Choroid plexus epithelial cell (primary cell): Measurements from ENCODE around the gene PGM2.

Source experiments
- DNase-seq: peaks from one replicate; pipeline ENCODE4 v3.0.0-alpha.2; 2010; ENCODE audit warnings: low read depth
- H3K4me3 ChIP-seq: 2 replicates; pipeline ENCODE4 v1.5.1; 2011; ENCODE audit warnings: low read depth, mild to moderate bottlenecking, control low read depth, low read length, moderate library complexity
- TF ChIP-seq, protein P1 (sequence below): conservative IDR thresholded peaks from 2 replicates; pipeline ENCODE4 v1.5.1; 2011; ENCODE audit warnings: low read depth, mild to moderate bottlenecking, control low read depth, inconsistent platforms, low read length, moderate library complexity

The PGM2 gene

DNA sequence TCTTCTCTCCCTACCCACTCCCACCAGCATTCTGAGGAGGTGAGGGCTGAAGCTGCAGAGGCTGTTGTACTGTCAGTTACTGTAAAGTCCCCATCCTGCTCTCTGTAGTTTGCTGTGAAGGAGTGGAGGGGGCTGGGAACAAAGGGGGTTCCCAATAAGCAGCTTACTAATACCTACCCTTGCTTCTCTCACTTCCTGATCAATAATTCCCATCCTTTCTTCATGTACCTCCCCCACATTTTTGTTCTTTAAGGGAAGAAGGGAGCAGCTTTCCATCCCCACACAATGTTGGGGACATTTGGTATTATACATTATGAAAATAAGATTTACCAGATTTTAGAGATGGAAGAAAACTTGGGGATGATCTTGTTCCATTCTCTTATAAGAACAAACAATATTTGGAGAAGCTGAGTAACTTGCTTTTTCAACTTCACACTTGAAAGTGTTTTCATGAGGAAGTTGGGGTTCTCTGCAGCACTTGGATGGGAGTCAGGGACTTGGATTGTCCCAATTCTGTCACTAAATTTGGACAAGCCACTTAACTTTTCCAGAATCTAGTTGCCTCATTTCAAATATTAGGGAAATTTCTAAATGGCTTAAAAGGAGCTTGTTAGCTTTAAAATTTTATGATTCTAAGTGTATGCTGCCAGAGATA is 69.8 kb downstream of the PGM2 start:
- DNase-seq: no peak
- H3K4me3 ChIP-seq: no peak overlapping the region
- TF ChIP-seq, protein P1, sequence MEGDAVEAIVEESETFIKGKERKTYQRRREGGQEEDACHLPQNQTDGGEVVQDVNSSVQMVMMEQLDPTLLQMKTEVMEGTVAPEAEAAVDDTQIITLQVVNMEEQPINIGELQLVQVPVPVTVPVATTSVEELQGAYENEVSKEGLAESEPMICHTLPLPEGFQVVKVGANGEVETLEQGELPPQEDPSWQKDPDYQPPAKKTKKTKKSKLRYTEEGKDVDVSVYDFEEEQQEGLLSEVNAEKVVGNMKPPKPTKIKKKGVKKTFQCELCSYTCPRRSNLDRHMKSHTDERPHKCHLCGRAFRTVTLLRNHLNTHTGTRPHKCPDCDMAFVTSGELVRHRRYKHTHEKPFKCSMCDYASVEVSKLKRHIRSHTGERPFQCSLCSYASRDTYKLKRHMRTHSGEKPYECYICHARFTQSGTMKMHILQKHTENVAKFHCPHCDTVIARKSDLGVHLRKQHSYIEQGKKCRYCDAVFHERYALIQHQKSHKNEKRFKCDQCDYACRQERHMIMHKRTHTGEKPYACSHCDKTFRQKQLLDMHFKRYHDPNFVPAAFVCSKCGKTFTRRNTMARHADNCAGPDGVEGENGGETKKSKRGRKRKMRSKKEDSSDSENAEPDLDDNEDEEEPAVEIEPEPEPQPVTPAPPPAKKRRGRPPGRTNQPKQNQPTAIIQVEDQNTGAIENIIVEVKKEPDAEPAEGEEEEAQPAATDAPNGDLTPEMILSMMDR: no peak

DNA sequence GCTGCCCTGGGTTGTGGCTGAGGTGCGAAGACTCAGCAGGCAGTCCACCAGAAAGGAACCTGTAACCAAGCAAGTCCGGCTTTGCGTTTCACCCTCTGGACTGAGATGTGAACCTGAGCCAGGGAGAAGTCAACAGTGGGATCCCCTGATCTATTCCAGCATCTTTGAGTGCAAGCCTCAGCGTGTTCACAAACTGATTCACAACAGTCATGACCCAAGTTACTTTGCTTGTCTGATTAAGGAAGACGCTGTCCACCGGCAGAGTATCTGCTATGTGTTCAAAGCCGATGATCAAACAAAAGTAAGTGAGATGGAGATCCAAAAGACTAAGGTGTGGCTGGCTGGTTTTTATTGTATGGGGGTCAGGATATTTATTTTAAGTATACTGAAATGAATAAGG is 75.7 kb downstream of the PGM2 start:
- TF ChIP-seq, protein P1: no peak
- DNase-seq: no peak
- no peak overlapping the region for H3K4me3 ChIP-seq

DNA sequence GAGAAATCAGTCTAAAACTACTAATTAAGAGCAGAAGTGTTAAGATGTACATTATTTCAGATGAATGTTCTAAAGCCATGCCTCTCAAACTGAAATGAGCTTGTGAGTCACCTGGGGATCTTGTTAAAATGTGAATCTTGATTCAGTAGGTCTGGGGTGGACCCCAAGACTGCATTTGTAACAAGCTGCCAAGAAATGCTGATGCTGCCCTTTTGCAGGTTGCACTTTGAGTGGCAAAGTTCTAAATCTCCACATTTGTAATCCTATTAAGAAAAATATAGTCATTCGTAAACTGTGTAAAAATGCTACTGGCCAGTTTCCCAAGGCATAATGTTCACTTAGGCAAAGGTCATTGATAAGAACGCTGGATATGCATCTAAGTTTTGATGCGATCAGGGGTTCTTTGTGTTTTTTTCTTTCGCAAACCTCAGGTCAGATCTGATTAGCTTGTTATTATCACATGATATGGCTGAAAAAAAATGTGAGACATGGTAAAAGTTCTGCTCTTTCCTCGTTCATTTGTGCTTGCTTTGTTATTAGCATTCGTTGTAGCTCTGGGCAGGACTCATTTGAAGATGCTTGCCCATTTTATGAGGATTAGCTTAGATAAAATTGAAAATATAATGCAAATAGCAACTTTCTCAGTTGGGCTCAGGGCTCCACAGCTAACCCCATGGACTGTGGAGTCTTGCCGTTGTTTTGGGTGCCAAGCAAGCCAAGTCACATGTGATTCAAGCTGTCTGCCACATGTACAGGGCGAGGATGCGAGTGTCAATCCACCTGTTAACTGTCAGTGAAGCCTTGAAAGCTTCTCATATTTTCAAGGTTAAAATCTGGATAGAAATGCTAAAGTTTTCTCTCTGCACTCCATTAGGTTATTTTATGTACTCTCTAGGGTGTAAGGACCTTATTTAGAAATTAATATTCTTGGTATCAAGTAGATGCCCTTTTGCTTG is 76.5 kb downstream of the PGM2 start:
- no peak for DNase-seq
- TF ChIP-seq, protein P1: no peak
- H3K4me3 ChIP-seq: no peak overlapping the region

DNA sequence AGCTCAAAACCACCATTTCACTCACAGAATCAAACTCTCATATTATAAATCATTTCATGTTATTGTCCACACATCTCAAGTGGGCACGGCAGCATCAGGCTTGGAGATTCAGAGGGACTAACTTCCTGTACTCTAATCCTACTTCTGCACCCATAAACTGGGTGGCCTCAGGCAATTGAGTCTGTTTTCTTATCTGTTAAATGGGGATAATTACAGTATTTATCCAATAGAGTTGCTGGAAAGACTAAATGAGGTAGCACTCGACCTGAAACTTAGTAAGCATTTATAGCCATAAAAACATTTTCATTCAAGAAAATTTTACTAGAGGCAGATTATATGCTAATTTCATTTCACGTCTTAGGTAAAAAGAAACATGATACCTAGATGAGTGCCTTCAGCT is 77.4 kb downstream of the PGM2 start:
- DNase-seq: no peak
- no peak overlapping the region for H3K4me3 ChIP-seq
- TF ChIP-seq, protein P1: no peak

DNA sequence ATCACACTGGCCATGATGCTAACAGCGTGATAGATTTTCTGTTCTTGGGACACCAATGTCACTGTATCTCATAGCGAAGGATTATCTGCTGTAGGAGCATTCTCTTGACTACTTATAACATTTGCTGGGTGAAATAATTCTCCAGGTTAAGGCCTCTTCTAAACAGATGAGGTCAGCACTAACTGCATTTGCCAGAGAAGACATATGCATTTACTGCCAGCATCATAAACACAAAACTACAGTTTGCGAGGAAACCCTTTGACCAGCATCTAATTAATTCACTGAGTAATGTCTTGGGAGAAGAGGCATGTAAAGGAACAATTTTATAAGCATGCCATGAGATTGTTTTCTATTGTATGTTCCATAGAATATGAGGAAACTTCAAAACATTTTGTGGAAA is 78.3 kb downstream of the PGM2 start:
- TF ChIP-seq, protein P1: no peak
- H3K4me3 ChIP-seq: no peak overlapping the region
- DNase-seq: no peak

DNA sequence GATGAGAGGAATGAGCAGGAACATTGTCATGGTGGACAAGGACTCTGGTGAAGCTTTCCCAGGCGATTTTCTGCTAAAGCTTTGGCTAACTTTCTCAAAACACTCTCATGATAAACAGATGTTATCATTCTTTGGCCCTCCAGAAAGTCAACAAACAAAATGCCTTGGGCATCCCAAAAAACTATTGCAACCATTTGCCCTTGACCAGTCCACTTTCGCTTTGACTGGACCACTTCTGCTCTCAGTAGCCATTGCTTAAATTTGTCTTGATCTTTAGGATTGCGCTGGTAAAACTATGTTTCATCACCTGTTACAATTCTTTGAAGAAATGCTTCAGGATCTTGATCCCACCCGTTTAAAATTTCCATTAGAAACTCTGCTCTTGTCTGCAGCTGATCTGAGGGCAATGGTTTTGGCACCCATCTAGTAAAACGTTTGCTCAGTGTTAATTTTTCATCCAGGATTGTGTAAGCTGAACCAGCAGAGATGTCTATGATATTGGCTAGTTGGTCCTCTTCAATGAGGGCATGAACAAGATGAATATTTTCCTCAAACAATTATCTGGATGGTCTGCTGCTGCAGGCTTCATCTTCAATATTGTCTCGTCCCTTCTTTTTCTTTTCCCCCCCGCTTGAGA is 79.2 kb downstream of the PGM2 start:
- no peak overlapping the region for H3K4me3 ChIP-seq
- TF ChIP-seq, protein P1: no peak
- DNase-seq: no peak
